ENCODE data around the gene MMP15.
"Not testable (repeated sequence)": the region's sequence is repeated elsewhere in the genome, so short reads cannot be mapped to it uniquely, and the experiment has no call there.

MMP15 gene

GRCh38 chr16:58074657-58075056 is 49.1 kb downstream of the MMP15 start:
- H3K36me3 Mint-ChIP-seq, result peaks cover 2% of the 10 kb centered on the region
- no peaks in the 10 kb centered on the region for H3K4me1 Mint-ChIP-seq
- H3K9me3 Mint-ChIP-seq, result peaks cover 6% of the 10 kb centered on the region
- H3K4me3 Mint-ChIP-seq, result no peak overlapping the region
- no peak overlapping the region for H3K27ac Mint-ChIP-seq
- H3K27me3 Mint-ChIP-seq, result no peaks in the 10 kb centered on the region

GRCh38 chr16:58076514-58076913 is 51.0 kb downstream of the MMP15 start:
- H3K4me3 Mint-ChIP-seq, result no peak overlapping the region
- H3K27ac Mint-ChIP-seq, result no peak overlapping the region
- peaks cover 2% of the 10 kb centered on the region for H3K36me3 Mint-ChIP-seq
- no peaks in the 10 kb centered on the region for H3K4me1 Mint-ChIP-seq
- peaks cover 6% of the 10 kb centered on the region for H3K9me3 Mint-ChIP-seq
- no peaks in the 10 kb centered on the region for H3K27me3 Mint-ChIP-seq

DNA sequence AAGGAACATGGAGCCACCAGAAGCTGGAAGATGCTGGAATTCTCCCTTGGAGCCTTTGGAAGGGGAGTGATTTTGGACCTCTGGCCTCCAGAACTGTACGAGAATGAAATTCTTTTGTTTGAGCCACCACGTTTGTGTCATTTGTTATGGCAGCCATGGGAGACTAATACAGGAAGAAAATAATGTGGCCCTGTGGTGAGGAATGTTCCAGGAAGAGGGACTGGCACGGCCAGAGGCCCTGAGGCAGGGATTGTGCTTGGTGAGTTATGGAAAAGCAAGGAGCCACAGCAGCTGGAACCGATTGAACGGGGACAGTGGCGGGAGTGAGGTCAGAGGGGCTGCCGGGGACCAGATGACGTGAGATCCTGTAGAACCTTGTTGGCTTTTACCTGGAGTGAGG is 52.2 kb downstream of the MMP15 start:
- Mint-ChIP-seq H3K27ac (no peak overlapping the region), H3K9me3 (peaks cover 6% of the 10 kb centered on the region), H3K27me3 (no peaks in the 10 kb centered on the region), H3K4me1 (no peaks in the 10 kb centered on the region), H3K4me3 (no peak overlapping the region), H3K36me3 (peaks cover 2% of the 10 kb centered on the region)

GRCh38 chr16:58080657-58081056 is 55.1 kb downstream of the MMP15 start:
- H3K4me3 Mint-ChIP-seq, result not testable (repeated sequence)

DNA sequence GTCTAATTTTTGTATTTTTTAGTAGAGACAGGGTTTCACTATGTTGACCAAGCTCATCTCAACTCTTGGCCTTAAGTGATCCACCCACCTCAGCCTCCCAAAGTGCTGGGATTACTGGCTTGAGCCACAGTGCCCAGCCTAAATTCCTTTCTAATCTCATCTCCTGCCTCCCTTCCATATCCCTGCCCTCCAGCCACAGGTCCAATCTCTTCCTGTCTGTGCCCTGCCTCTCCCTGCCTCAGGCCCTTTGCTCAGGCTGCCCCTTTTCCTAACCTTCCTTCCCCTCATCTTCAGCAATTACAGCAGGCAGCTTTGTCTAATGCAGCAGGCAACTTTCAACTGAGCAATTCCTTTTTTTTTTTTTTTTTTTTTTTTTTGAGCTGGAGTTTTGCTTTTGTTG is 56.8 kb downstream of the MMP15 start:
- H3K27ac Mint-ChIP-seq, result no peak overlapping the region
- H3K4me1 Mint-ChIP-seq, result no peaks in the 10 kb centered on the region
- H3K9me3 Mint-ChIP-seq, result no peaks in the 10 kb centered on the region
- H3K4me3 Mint-ChIP-seq, result no peak overlapping the region
- H3K36me3 Mint-ChIP-seq, result no peaks in the 10 kb centered on the region
- no peaks in the 10 kb centered on the region for H3K27me3 Mint-ChIP-seq

More at GRCh38 chr16:58080657-58081056, 55.1 kb downstream of the MMP15 start:
- H3K27ac Mint-ChIP-seq, H3K4me1 Mint-ChIP-seq, H3K36me3 Mint-ChIP-seq, H3K9me3 Mint-ChIP-seq, H3K27me3 Mint-ChIP-seq: not testable (repeated sequence)

DNA sequence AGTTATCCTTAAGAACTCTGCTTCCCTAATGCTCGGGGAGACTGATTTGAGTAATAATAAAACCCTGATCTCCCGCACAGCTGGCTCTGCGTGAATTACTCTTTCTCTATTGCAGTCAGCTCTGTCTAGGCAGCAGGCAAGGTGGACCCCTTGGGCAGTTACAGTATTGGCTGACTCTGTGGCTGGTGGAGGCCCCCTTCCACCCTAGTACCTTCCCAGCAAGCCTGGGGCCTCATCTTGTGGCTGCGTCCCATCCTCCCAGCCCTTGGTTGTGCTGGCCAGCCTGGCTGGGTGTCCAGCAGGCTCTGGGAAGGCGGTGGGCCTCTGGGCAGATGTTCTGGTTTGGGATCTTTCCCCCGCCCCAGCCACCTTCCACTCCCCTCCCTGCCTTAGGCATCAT is 59.1 kb downstream of the MMP15 start:
- H3K27me3 Mint-ChIP-seq, result no peaks in the 10 kb centered on the region
- H3K4me3 Mint-ChIP-seq, result no peak overlapping the region
- H3K36me3 Mint-ChIP-seq, result no peaks in the 10 kb centered on the region
- no peaks in the 10 kb centered on the region for H3K9me3 Mint-ChIP-seq
- H3K4me1 Mint-ChIP-seq, result no peaks in the 10 kb centered on the region
- H3K27ac Mint-ChIP-seq, result no peak overlapping the region

DNA sequence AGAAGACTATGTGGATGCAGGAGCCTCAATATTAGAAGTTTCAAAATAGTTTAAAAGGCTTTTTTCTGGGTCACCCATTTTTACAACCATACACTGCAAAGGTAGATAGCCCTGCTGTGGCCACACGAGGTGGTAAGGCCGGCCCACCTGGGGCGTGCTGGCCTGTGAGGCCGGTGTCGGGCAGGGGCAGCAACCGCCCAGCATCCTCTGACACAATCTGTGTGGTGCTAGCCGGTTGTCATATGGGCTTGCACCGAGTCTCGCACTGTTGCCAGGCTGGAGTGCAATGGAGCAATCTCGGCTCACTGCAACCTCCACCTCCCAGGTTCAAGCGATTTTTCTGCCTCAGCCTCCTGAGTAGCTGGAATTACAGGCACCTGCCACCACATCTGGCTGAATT is 59.6 kb downstream of the MMP15 start:
- Mint-ChIP-seq H3K4me3 (no peak overlapping the region), H3K36me3 (no peaks in the 10 kb centered on the region), H3K27ac (no peak overlapping the region), H3K4me1 (no peaks in the 10 kb centered on the region), H3K27me3 (no peaks in the 10 kb centered on the region), H3K9me3 (no peaks in the 10 kb centered on the region)

DNA sequence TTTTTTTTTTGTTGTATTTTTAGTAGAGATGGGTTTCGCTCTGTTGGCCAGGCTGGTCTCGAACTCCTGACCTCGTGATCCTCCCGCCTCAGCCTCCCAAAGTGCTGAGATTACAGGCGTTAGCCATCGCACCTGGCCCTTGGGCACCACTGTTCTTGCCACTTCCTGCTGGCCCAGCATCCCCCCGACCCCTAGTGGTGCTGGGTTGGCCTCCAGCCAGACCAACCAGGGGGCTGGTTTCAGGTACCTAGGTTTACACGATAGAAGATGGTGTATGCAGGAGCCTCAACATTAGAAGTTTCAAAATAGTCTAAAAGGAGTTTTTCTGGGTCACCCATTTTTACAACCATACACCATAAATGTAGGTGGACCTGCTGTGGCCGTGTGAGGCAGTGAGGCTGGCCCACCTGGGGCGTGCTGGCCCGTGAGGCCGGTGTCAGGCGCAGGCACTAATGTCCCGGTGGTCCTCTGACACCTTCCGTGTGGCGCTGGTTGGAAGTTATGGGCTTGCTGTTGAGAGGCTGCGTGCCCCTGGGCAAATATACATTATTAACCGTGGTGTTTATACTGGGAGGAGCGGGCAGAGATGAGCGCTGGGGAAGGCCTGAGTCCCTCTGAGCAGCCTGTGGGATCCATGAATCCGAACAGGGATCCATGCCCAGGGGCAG is 60.2 kb downstream of the MMP15 start:
- H3K27ac Mint-ChIP-seq, result no peak overlapping the region
- no peaks in the 10 kb centered on the region for H3K4me1 Mint-ChIP-seq
- H3K36me3 Mint-ChIP-seq, result no peaks in the 10 kb centered on the region
- H3K9me3 Mint-ChIP-seq, result no peaks in the 10 kb centered on the region
- H3K27me3 Mint-ChIP-seq, result no peaks in the 10 kb centered on the region
- H3K4me3 Mint-ChIP-seq, result no peak overlapping the region

- Mint-ChIP-seq H3K36me3 (no peaks in the 10 kb centered on the region), H3K9me3 (no peaks in the 10 kb centered on the region), H3K4me1 (no peaks in the 10 kb centered on the region), H3K27me3 (no peaks in the 10 kb centered on the region), H3K27ac (no peak overlapping the region), H3K4me3 (no peak overlapping the region)
Observed at GRCh38 chr16:58086381-58087208, 61.0 kb downstream of the MMP15 start.

- Mint-ChIP-seq H3K4me3 (no peak overlapping the region), H3K27me3 (no peaks in the 10 kb centered on the region), H3K27ac (no peak overlapping the region), H3K36me3 (no peaks in the 10 kb centered on the region), H3K9me3 (no peaks in the 10 kb centered on the region), H3K4me1 (no peaks in the 10 kb centered on the region)
Observed at GRCh38 chr16:58087209-58087913, 61.8 kb downstream of the MMP15 start.

GRCh38 chr16:58088091-58088490 is 62.5 kb downstream of the MMP15 start:
- H3K9me3 Mint-ChIP-seq, result no peaks in the 10 kb centered on the region
- H3K36me3 Mint-ChIP-seq, result no peaks in the 10 kb centered on the region
- no peaks in the 10 kb centered on the region for H3K4me1 Mint-ChIP-seq
- H3K27me3 Mint-ChIP-seq, result no peaks in the 10 kb centered on the region
- no peak overlapping the region for H3K27ac Mint-ChIP-seq
- H3K4me3 Mint-ChIP-seq, result no peak overlapping the region

GRCh38 chr16:58090396-58090795 is 64.8 kb downstream of the MMP15 start:
- not testable (repeated sequence) for H3K27ac Mint-ChIP-seq, H3K27me3 Mint-ChIP-seq, H3K4me1 Mint-ChIP-seq, H3K9me3 Mint-ChIP-seq, H3K4me3 Mint-ChIP-seq, H3K36me3 Mint-ChIP-seq

- Mint-ChIP-seq H3K4me1 (no peaks in the 10 kb centered on the region), H3K27ac (no peak overlapping the region), H3K27me3 (peaks cover 2% of the 10 kb centered on the region), H3K9me3 (no peaks in the 10 kb centered on the region), H3K4me3 (no peak overlapping the region), H3K36me3 (no peaks in the 10 kb centered on the region)
Observed at GRCh38 chr16:58094026-58094425, 68.5 kb downstream of the MMP15 start.

- Mint-ChIP-seq H3K4me3 (no peak overlapping the region), H3K27ac (no peak overlapping the region), H3K27me3 (peaks cover 2% of the 10 kb centered on the region), H3K9me3 (no peaks in the 10 kb centered on the region), H3K36me3 (no peaks in the 10 kb centered on the region), H3K4me1 (no peaks in the 10 kb centered on the region)
Observed at GRCh38 chr16:58094791-58095574, 69.4 kb downstream of the MMP15 start.

- not testable (repeated sequence) for H3K36me3 Mint-ChIP-seq, H3K27me3 Mint-ChIP-seq, H3K4me3 Mint-ChIP-seq, H3K4me1 Mint-ChIP-seq, H3K27ac Mint-ChIP-seq, H3K9me3 Mint-ChIP-seq
Observed at GRCh38 chr16:58095575-58095960, 70.0 kb downstream of the MMP15 start.
